Ascending aorta (tissue), 2 donors: ENCODE results near the gene SFSWAP. TPM values are rescaled to one million over a fixed set of nuclear protein-coding genes. Genes with fewer than 3 reads are reported as not detected.

Source experiments
- DNase-seq, 2 donors: peaks; one replicate each; pipeline ENCODE4 v3.0.0-alpha.2; 2019; ENCODE audit warnings: low spot score in 2 of 2
- H3K27ac ChIP-seq, 2 donors: fragments of 200-600 bp; sonication (generic); one replicate each; pipeline ENCODE4 v1.5.1; 2016 to 2017; ENCODE audit warnings: mild to moderate bottlenecking in 1 of 2
- H3K27me3 ChIP-seq: fragments of 200-600 bp; sonication (generic); one replicate; pipeline ENCODE4 v1.5.1; 2017
- H3K36me3 ChIP-seq, 2 donors: fragments of 200-600 bp; sonication (generic); one replicate each; pipeline ENCODE4 v1.5.1; 2016
- H3K4me1 ChIP-seq, 2 donors: fragments of 200-600 bp; sonication (generic); one replicate each; pipeline ENCODE4 v1.5.1; 2016 to 2017; ENCODE audit warnings: mild to moderate bottlenecking in 1 of 2
- H3K4me3 ChIP-seq, 2 donors: fragments of 200-600 bp; sonication (generic); one replicate each; pipeline ENCODE4 v1.5.1; 2016 to 2017; ENCODE audit warnings: mild to moderate bottlenecking in 1 of 2
- H3K9me3 ChIP-seq, 2 donors: fragments of 200-600 bp; sonication (generic); one replicate each; pipeline ENCODE4 v1.5.1; 2016
- CTCF ChIP-seq, 3 experiments: fragments of 200-600 bp in 2 of 3; fragments of 450-650 bp in 1 of 3; sonication (generic) in 2 of 3; IDR thresholded peaks; one replicate each; pipeline ENCODE4 v1.5.1; 2016 to 2019; ENCODE audit warnings: antibody characterized with exemption in 3 of 3, mild to moderate bottlenecking in 1 of 3, moderate library complexity in 1 of 3
- intact Hi-C: fragments of 100-400 bp; cut with DNase I; formaldehyde crosslinking; loops from one replicate; pipeline ENCODE4 v1.15.1; 2023
- total RNA-seq: library from RNA; depleted of rRNA; stranded (reverse); fragments of >200 nt; gene quantifications from one replicate; pipeline ENCODE4 v1.1.0, GENCODE V29; 2016

The SFSWAP gene
- total RNA-seq, 1 donor from 2014 or later: 15.8 TPM

DNA sequence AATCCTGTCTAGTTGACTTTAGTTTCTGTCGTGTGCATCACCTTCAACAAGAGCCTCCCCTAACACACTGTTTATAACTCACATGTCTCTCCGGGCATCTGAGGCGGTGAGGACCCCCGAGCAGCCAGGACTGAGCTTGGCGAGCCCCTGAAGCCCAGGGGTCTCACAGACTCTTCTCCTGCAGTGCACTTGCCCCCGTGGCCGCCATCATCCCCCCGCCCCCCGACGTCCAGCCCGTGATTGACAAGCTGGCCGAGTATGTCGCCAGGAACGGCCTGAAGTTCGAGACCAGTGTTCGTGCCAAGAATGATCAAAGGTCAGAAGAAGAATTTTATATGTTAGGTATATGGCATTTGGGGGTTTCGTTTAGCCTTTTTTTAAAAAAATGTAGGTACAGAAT lies 43.3 kb downstream of the SFSWAP start:
- H3K4me1 ChIP-seq: no peaks in the 10 kb centered on the region
- no peak overlapping the region for H3K27ac ChIP-seq
- H3K27me3 ChIP-seq: no peaks in the 10 kb centered on the region
- no peak for DNase-seq
- H3K4me3 ChIP-seq: no peak overlapping the region
- H3K9me3 ChIP-seq: no peaks in the 10 kb centered on the region
- intact Hi-C loops: no loop called here
- no peak for TF ChIP-seq CTCF (IDR thresholded peaks at IDR 0.05)
- peaks cover 71 to 89% of the 10 kb centered on the region in 2 donors for H3K36me3 ChIP-seq

DNA sequence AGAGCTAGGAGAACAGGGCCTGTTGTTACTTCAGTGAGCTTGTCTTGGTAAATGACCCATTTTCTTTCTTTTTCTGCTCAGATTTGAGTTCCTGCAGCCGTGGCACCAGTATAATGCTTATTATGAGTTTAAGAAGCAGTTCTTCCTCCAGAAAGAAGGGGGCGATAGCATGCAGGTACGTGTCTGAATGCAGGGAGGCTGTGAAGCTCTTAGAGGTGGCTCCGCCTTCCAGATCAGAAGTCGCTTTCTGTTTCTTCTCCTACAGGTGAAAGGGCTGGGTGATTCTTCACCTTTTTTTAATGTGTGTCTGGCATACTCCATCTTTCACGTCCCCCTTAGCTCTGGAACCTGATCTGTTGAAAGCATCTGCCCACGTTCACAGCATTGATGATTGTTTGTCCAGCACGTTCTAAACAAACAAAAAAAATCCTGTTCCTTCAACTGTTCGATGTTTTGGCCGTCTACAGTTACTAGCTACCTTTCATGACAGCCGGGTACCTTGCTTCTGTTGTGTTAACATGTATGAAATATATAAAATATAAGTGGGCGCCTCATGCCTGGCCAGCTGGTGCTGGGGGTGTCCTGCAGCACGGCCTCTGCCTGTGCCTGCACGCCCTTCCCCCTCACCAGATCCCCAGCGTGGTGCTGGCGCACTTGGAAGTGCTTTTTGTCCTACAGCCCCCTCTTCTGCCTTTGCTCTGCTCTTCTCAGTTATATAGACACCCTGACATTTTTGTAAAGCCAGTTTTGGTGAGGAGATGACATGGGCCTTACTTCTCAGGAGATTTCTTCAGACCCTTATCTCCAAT lies 44.6 kb downstream of the SFSWAP start:
- Histone ChIP-seq H3K4me1 (no peaks in the 10 kb centered on the region), H3K27ac (no peak overlapping the region), H3K4me3 (no peak overlapping the region), H3K9me3 (no peaks in the 10 kb centered on the region), H3K27me3 (no peaks in the 10 kb centered on the region), H3K36me3 (peaks cover 71 to 84% of the 10 kb centered on the region in 2 donors)
- peak in 1 of 3 experiments; percentile 10 for TF ChIP-seq CTCF (IDR thresholded peaks at IDR 0.05)
- DNase-seq: no peak
- intact Hi-C loops: no loop called here

GRCh38 chr12:131756441-131756840 lies 45.6 kb downstream of the SFSWAP start:
- no peak for TF ChIP-seq CTCF (IDR thresholded peaks at IDR 0.05)
- Histone ChIP-seq H3K27me3 (no peaks in the 10 kb centered on the region), H3K4me1 (no peaks in the 10 kb centered on the region), H3K27ac (no peak overlapping the region), H3K36me3 (peaks cover 65 to 86% of the 10 kb centered on the region in 2 donors), H3K9me3 (no peaks in the 10 kb centered on the region), H3K4me3 (no peak overlapping the region)
- intact Hi-C loops: no loop called here
- no peak for DNase-seq

GRCh38 chr12:131757111-131757510 lies 46.2 kb downstream of the SFSWAP start:
- Histone ChIP-seq H3K4me1 (no peaks in the 10 kb centered on the region), H3K4me3 (no peak overlapping the region), H3K27ac (no peak overlapping the region), H3K9me3 (no peaks in the 10 kb centered on the region), H3K36me3 (peaks cover 64 to 89% of the 10 kb centered on the region in 2 donors), H3K27me3 (no peaks in the 10 kb centered on the region)
- no peak for TF ChIP-seq CTCF (IDR thresholded peaks at IDR 0.05)
- intact Hi-C loops: no loop called here
- no peak for DNase-seq

DNA sequence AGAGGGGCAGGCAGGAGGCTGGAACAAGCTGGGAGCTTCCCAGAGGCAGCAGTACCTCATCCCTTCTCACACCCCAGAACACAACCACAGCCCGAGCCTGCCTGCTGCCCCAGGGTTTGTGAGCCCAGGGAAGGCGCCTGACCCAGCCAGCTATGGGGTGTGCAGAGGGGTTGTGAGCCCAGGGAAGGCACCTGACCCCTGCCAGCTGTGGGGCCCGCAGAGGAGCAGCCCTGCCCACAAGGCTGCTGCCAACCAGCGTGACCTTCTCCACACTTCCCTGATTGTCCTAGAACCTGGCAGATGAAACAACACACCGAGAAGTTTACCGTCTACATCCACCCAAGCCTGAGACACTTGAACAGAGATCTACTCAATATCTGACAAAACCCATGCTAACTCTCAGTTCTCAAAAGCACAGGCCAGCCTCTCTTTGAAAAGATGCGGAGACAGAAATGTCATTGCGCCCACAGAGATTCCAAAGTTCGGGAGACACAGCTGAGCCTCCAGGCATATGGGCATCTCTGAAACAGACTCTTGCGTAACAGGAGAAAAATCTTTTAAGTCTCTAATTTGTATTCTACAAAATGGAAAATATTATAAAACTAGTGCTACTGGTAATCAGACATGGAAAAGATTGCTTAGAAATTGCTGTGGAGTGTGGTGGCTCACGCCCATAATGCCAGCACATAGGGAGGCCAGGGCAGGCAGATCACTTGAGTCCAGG lies 47.3 kb downstream of the SFSWAP start:
- H3K9me3 ChIP-seq: no peaks in the 10 kb centered on the region
- no peak overlapping the region for H3K27ac ChIP-seq
- TF ChIP-seq CTCF (IDR thresholded peaks at IDR 0.05): no peak
- intact Hi-C loops: no loop called here
- H3K36me3 ChIP-seq: peaks cover 66 to 91% of the 10 kb centered on the region in 2 donors
- no peaks in the 10 kb centered on the region for H3K27me3 ChIP-seq
- H3K4me1 ChIP-seq: no peaks in the 10 kb centered on the region
- no peak overlapping the region for H3K4me3 ChIP-seq
- DNase-seq: no peak
